ENCODE results near the gene PHF14. TPM values are rescaled to one million over a fixed set of nuclear protein-coding genes. Genes with fewer than 3 reads are reported as not detected.

The PHF14 gene
- total and polyA plus RNA-seq, 2 donors (not counting 1 experiment from before 2014, with no cell fraction given) = 9.6 to 43.7 TPM

GRCh38 chr7:11170175-11170574 lies 196.5 kb downstream of the PHF14 start:
- H3K9ac ChIP-seq (ENCODE audit: low read length) = no peak overlapping the region
- ATAC-seq (ENCODE audit: low read depth) (no peak), DNase-seq (no peak)
- H3K4me1 Mint-ChIP-seq = no peaks in the 10 kb centered on the region
- H3K9me3 Mint-ChIP-seq (ENCODE audit: insufficient read depth) = no peaks in the 10 kb centered on the region
- no peak overlapping the region for H3K27ac ChIP-seq (ENCODE audit: low read length in 2 of 2)
- no peak overlapping the region for H3K4me3 ChIP-seq (ENCODE audit: control extremely low read depth in 1 of 5, extremely low read depth in 1 of 5, insufficient read depth in 1 of 5, low read depth in 2 of 5, low read length in 4 of 5)
- no peaks in the 10 kb centered on the region for H3K27me3 ChIP-seq (replicated peaks in 1 of 4; ENCODE audit: control extremely low read depth in 1 of 4, control insufficient read depth in 3 of 4, insufficient read depth in 4 of 4, low read length in 3 of 4)
- ChIA-PET POLR2A (no interaction called here), CTCF (no interaction called here)
- H3K79me2 ChIP-seq (ENCODE audit: control insufficient read depth, insufficient read depth, low read length) = no peaks in the 10 kb centered on the region
- H3K27ac Mint-ChIP-seq = no peak overlapping the region
- intact Hi-C loops (cut with micrococcal nuclease) = no loop called here
- no peak overlapping the region for H3K4me2 ChIP-seq (replicated peaks; ENCODE audit: low read depth, low read length, poor library complexity, severe bottlenecking)
- H2AFZ ChIP-seq (ENCODE audit: insufficient read depth, low read depth, low read length, poor library complexity, severe bottlenecking) = no peak overlapping the region
- no peaks in the 10 kb centered on the region for H4K20me1 ChIP-seq (ENCODE audit: control insufficient read depth, insufficient read depth, low read length, poor library complexity, severe bottlenecking)
- no peaks in the 10 kb centered on the region for H3K4me1 ChIP-seq (ENCODE audit: control insufficient read depth in 2 of 2, insufficient read depth in 2 of 2, low read length in 2 of 2)
- 100% methylated on average over 1 of the region's 2 CpGs for WGBS (ENCODE audit: insufficient coverage)
- no peaks in the 10 kb centered on the region for H3K9me3 ChIP-seq (ENCODE audit: control extremely low read depth in 1 of 3, control insufficient read depth in 2 of 3, insufficient read depth in 1 of 3, low read length in 2 of 3)
- no peak overlapping the region for H3K4me3 Mint-ChIP-seq
- no peaks in the 10 kb centered on the region for H3K27me3 Mint-ChIP-seq
- no peaks in the 10 kb centered on the region for H3K36me3 ChIP-seq (replicated peaks in 1 of 2; ENCODE audit: control extremely low read depth in 1 of 2, control insufficient read depth in 1 of 2, extremely low read depth in 1 of 2, insufficient read depth in 2 of 2, low read length in 1 of 2)
- TF ChIP-seq CTCF (IDR thresholded peaks at IDR 0.05) = no peak
- TF ChIP-seq EZH2 (IDR thresholded peaks at IDR 0.05; ENCODE audit: borderline replicate concordance, insufficient read depth, low read depth, low read length, poor library complexity, severe bottlenecking) = no peak

GRCh38 chr7:11170863-11171568 lies 197.3 kb downstream of the PHF14 start:
- ATAC-seq (ENCODE audit: low read depth) (no peak), DNase-seq (no peak)
- TF ChIP-seq CTCF (IDR thresholded peaks at IDR 0.05) (no peak), EZH2 (IDR thresholded peaks at IDR 0.05; ENCODE audit: borderline replicate concordance, insufficient read depth, low read depth, low read length, poor library complexity, severe bottlenecking) (no peak)
- no peaks in the 10 kb centered on the region for H3K79me2 ChIP-seq (ENCODE audit: control insufficient read depth, insufficient read depth, low read length)
- ChIA-PET POLR2A (no interaction called here), CTCF (no interaction called here)
- no peaks in the 10 kb centered on the region for H4K20me1 ChIP-seq (ENCODE audit: control insufficient read depth, insufficient read depth, low read length, poor library complexity, severe bottlenecking)
- H3K9me3 ChIP-seq (ENCODE audit: control extremely low read depth in 1 of 3, control insufficient read depth in 2 of 3, insufficient read depth in 1 of 3, low read length in 2 of 3) = no peaks in the 10 kb centered on the region
- WGBS (ENCODE audit: insufficient coverage) = no CpG with 5 or more reads among the region's 4 CpGs
- no peaks in the 10 kb centered on the region for H3K4me1 Mint-ChIP-seq
- no peak overlapping the region for H3K4me3 Mint-ChIP-seq
- H3K27me3 ChIP-seq (replicated peaks in 1 of 4; ENCODE audit: control extremely low read depth in 1 of 4, control insufficient read depth in 3 of 4, insufficient read depth in 4 of 4, low read length in 3 of 4) = no peaks in the 10 kb centered on the region
- H3K9me3 Mint-ChIP-seq (ENCODE audit: insufficient read depth) = no peaks in the 10 kb centered on the region
- H3K27me3 Mint-ChIP-seq = no peaks in the 10 kb centered on the region
- H3K4me1 ChIP-seq (ENCODE audit: control insufficient read depth in 2 of 2, insufficient read depth in 2 of 2, low read length in 2 of 2) = no peaks in the 10 kb centered on the region
- H3K27ac Mint-ChIP-seq = no peak overlapping the region
- H2AFZ ChIP-seq (ENCODE audit: insufficient read depth, low read depth, low read length, poor library complexity, severe bottlenecking) = no peak overlapping the region
- no peaks in the 10 kb centered on the region for H3K36me3 ChIP-seq (replicated peaks in 1 of 2; ENCODE audit: control extremely low read depth in 1 of 2, control insufficient read depth in 1 of 2, extremely low read depth in 1 of 2, insufficient read depth in 2 of 2, low read length in 1 of 2)
- H3K9ac ChIP-seq (ENCODE audit: low read length) = no peak overlapping the region
- H3K27ac ChIP-seq (ENCODE audit: low read length in 2 of 2) = no peak overlapping the region
- intact Hi-C loops (cut with micrococcal nuclease) = no loop called here
- H3K4me3 ChIP-seq (ENCODE audit: control extremely low read depth in 1 of 5, extremely low read depth in 1 of 5, insufficient read depth in 1 of 5, low read depth in 2 of 5, low read length in 4 of 5) = no peak overlapping the region
- H3K4me2 ChIP-seq (replicated peaks; ENCODE audit: low read depth, low read length, poor library complexity, severe bottlenecking) = no peak overlapping the region
